ENCODE measurements around the gene DNPH1. TPM values are rescaled to one million over a fixed set of nuclear protein-coding genes. Genes with fewer than 3 reads are reported as not detected.

The DNPH1 gene
- total RNA-seq, 1 donor from 2014 or later, result 31.2 TPM

DNA sequence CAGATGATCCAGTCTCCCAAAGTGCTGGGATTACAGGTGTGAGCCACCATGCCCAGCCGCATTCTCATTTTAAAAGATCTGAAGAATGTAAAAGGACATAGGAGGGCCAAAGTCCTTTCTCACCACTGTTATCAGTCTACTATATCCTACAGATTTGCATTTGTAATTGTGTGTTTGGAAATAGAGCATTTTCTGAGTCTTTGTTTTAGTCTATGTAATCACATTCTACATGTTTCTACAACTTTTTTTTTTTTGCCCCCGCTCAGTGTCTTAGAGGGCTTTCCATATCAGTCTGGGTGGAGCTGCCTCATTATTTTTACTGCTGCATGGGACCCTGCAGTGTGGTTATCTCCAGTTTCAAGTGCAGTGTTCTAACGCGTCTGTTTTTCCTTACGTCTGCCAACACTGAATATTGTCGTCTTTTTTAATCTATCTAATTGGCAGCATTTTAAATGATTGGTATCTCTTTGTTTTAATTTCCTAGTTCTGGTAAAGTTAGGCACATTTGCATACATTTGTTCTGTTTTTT is 39.4 kb downstream of the DNPH1 start:
- ATAC-seq (peak; percentile 46), DNase-seq (no peak)
- intact Hi-C loops (cut with micrococcal nuclease), result no loop called here

GRCh38 chr6:43188426-43188825 is 40.9 kb downstream of the DNPH1 start:
- ATAC-seq (no peak), DNase-seq (no peak)
- intact Hi-C loops (cut with micrococcal nuclease), result no loop called here

DNA sequence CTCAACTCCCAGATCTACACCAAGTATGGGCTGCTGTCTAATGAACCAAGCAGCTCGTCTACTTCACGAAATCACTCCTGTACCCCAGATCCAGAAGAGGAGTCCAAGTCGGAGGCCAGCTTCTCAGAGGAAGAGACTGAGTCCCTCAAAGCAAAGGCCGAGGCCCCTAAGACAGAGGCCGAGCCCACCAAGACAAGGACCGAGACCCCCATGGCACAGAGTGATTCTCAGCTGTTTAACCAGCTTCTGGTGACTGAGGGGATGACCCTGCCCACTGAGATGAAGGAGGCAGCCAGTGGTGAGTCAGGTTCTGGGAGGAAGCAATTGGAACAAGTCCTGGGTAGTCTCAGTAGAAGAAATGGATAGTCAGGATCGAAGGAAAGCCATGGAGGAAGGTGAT is 41.5 kb downstream of the DNPH1 start:
- no peak for DNase-seq
- intact Hi-C loops (cut with micrococcal nuclease), result no loop called here
- ATAC-seq, result no peak

- no peak for ATAC-seq
- DNase-seq, result no peak
- intact Hi-C loops (cut with micrococcal nuclease), result no loop called here
Measured at GRCh38 chr6:43186706-43187105, 42.6 kb downstream of the DNPH1 start.

DNA sequence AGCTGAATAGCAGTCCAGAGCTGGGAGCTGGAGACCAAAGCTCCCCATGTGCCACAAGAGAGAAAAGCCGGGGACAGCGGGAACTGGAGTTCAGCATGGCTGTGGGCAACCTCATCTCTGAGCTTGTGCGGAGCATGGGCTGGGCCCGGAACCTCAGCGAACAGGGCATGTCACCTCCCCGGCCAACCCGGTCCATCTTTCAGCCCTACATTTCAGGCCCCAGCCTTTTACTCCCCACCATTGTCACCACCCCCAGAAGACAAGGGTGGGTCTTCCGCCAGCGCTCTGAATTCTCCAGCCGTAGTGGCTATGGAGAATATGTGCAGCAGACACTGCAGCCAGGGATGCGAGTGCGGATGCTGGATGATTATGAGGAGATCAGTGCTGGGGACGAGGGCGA is 43.3 kb downstream of the DNPH1 start:
- ATAC-seq, result no peak
- intact Hi-C loops (cut with micrococcal nuclease), result no loop called here

GRCh38 chr6:43185391-43185985 is 43.8 kb downstream of the DNPH1 start:
- ATAC-seq, result no peak
- intact Hi-C loops (cut with micrococcal nuclease), result no loop called here

More for the DNA sequence above, 43.3 kb downstream of the DNPH1 start:
- DNase-seq, result no peak

DNA sequence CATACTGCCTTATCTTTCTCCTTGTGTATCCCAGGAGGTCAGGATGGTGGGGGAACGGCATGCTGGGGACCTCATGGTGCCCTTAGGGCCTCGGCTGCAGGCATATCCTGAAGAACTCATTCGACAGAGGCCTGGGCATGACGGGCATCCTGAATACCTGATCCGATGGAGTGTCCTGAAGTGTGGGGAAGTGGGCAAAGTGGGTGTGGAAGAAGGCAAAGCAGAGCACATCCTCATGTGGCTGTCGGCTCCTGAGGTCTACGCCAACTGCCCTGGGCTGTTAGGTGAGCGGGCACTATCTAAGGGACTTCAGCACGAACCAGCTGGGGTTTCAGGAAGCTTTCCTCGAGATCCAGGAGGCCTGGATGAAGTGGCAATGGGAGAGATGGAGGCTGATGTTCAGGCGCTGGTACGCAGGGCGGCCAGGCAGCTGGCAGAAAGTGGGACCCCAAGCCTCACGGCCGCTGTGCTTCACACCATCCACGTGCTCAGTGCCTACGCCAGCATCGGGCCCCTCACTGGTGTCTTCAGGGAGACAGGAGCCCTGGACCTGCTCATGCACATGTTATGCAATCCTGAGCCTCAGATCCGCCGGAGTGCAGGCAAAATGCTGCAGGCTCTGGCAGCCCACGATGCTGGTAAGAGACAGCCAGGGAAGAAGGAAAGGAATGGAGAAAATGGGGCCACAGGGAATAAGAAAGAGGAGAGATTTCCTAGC is 44.9 kb downstream of the DNPH1 start:
- intact Hi-C loops (cut with micrococcal nuclease), result no loop called here
- no peak for DNase-seq
- no peak for ATAC-seq

More at GRCh38 chr6:43185391-43185985, 43.8 kb downstream of the DNPH1 start:
- no peak for DNase-seq

DNA sequence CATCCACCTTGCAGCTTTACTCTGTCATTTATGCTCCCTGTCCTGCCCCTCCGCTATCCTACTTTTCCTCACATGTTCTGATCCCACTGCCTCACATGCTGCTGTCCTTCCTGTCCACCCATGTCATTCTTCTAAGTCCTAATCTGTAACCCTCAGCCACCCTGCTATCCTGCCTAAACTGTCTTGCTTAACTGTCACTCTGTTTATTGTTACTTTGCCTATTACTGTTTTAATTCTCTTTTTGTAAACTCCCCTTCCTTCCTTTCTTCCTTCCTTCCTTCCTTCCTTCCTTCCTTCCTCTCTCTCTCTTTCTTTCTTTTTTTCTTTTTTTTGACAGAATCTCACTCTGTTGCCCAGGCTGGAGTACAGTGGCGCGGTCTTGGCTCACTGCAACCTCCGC is 45.8 kb downstream of the DNPH1 start:
- intact Hi-C loops (cut with micrococcal nuclease), result no loop called here
- DNase-seq (no peak), ATAC-seq (no peak)

DNA sequence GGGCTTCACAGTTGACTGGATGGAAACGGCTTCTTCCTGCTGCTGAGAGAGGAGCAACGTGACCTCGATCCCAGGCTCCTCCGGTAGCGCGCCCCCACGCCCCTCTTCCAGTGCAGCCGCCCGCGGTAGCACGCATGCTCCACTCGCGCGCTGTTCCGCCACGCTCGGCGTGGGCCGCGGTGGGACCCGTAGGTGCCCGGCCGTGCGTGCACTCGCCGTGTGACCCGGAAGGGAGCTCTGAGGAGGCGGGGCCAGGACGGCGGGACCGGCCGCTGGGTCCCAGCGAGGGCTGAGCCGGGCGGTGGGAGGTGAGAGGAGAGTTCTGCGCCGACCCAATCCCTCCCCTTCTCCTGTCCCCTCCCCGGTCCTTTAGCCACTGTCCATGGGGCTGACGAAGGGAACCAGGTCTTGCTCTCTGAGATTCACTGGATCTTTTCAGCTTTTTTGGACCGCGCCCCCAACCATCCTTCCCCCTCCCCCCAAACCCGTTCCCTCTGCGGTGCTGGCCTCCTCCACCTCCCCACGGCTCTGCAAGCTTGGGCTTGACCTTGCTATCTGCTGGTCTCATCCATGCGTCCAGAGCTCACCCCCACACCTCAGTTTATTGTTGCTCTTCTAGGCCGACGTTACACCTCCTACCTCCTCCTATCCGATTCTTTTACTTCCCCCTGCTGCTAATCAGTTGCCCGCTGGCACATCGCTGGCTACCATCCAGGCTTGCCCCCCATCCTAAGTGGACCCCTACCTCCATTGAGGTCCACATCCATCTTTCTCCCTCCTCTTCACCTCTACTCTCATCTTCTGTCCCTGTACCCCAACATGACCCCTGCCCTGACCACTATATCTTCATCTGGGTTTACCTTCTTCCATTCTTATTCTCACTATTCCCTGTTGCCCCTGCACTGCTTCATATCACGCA is 47.1 kb downstream of the DNPH1 start, which contains the start of gene CUL9:
Gene CUL9, plus strand, starts transcription at position 255 of the 919 bp plus-strand sequence. CDS start 2,115 bp downstream, outside the sequence.
- intact Hi-C loops (cut with micrococcal nuclease), result no loop called here
- peak; percentile 93 for DNase-seq
- ATAC-seq, result peak; percentile 98

- intact Hi-C loops (cut with micrococcal nuclease), result no loop called here
- ATAC-seq, result no peak
Measured at GRCh38 chr6:43181621-43181941, 47.7 kb downstream of the DNPH1 start.

GRCh38 chr6:43180985-43181384 is 48.3 kb downstream of the DNPH1 start:
- ATAC-seq (no peak), DNase-seq (no peak)
- intact Hi-C loops (cut with micrococcal nuclease), result no loop called here

More at GRCh38 chr6:43181621-43181941, 47.7 kb downstream of the DNPH1 start:
- no peak for DNase-seq

DNA sequence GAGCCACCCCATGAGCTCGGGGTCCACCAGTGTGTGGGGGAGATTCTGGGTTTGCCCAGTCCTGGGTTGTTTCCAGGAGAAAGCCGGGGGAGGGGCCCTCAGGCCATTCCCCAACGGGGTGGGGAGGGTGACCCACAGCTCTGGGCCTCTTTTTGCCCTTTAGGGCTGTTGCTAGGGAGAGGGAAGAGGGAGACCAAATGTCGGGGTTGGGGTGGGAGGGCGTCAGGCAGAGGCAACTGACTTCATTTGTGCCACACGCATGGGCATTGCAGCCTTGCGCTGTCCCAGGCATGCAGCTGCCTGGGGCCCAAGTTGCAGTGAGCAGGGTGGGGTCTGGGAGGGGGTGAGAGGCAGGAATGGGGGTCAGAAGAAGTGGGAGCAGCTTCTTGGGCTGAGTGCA is 49.2 kb downstream of the DNPH1 start:
- no peak for ATAC-seq
- intact Hi-C loops (cut with micrococcal nuclease), result no loop called here
- DNase-seq, result no peak

GRCh38 chr6:43178951-43179830 is 50.1 kb downstream of the DNPH1 start:
- DNase-seq (no peak), ATAC-seq (no peak)
- intact Hi-C loops (cut with micrococcal nuclease), result no loop called here

DNA sequence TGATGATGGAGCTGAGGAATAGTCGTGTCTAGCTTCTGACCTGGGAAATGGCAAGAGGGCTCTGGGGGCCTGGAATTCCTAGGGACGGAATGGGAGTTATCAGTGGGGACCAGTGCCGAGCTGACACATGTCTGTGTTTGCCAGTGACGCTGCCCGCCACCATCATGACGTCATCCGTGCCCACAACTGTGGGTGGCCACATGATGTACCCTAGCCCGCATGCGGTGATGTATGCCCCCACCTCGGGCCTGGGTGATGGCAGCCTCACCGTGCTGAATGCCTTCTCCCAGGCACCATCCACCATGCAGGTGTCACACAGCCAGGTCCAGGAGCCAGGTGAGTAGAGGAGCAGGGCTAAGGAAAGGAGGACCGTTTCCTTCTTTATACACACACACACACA is 51.1 kb downstream of the DNPH1 start:
- intact Hi-C loops (cut with micrococcal nuclease), result no loop called here
- DNase-seq, result no peak
- ATAC-seq, result no peak

- ATAC-seq, result no peak
- DNase-seq, result no peak
Measured at GRCh38 chr6:43176423-43176786, 52.9 kb downstream of the DNPH1 start.

GRCh38 chr6:43175676-43176422 is 53.4 kb downstream of the DNPH1 start:
- ATAC-seq (no peak), DNase-seq (no peak)
- intact Hi-C loops (cut with micrococcal nuclease), result no loop called here

More at GRCh38 chr6:43176423-43176786, 52.9 kb downstream of the DNPH1 start:
- intact Hi-C loops (cut with micrococcal nuclease), result no loop called here
